HepG2 (cell line): ENCODE data around the gene KNL1. TPM values are rescaled to one million over a fixed set of nuclear protein-coding genes. Genes with fewer than 3 reads are reported as not detected.
A peak's percentile ranks its signal among the peaks of the same experiment; 100 is the strongest.

ENCODE experiments used
- AHR ChIP-seq: IDR thresholded peaks from 2 replicates; pipeline ENCODE4 v1.6.1; 2018; ENCODE audit warnings: missing genetic modification reagents, missing compliant biosample characterization
- ATF7-NPFF ChIP-seq: sonication (generic); formaldehyde crosslinking; IDR thresholded peaks from 2 replicates; pipeline ENCODE4 v1.8.1; 2023; ENCODE audit warnings: mild to moderate bottlenecking, low read depth, missing genetic modification reagents, moderate library complexity
- ESRRA ChIP-seq: sonication (generic); formaldehyde crosslinking; IDR thresholded peaks from 2 replicates; pipeline ENCODE4 v1.5.1; 2020; ENCODE audit warnings: mild to moderate bottlenecking, low read depth, missing genetic modification reagents
- HBP1 ChIP-seq: IDR thresholded peaks from 2 replicates; pipeline ENCODE4 v1.6.1; 2016; ENCODE audit warnings: low read depth, control low read depth
- HIVEP1 ChIP-seq: sonication (generic); formaldehyde crosslinking; IDR thresholded peaks from 2 replicates; pipeline ENCODE4 v1.4.0; 2020; ENCODE audit warnings: mild to moderate bottlenecking, missing genetic modification reagents
- HNF1A ChIP-seq, 2 experiments: sonication (generic) in 1 of 2; formaldehyde crosslinking in 1 of 2; IDR thresholded peaks; 2 replicates each; pipeline versions ENCODE4 v1.4.0 to v1.6.1; 2016 to 2020; ENCODE audit warnings: borderline replicate concordance in 1 of 2, low read depth in 1 of 2, mild to moderate bottlenecking in 1 of 2, missing genetic modification reagents in 1 of 2
- HNRNPLL ChIP-seq: fragments of 200-400 bp; formaldehyde crosslinking; IDR thresholded peaks from 2 replicates; pipeline ENCODE4 v1.6.1; 2017; ENCODE audit warnings: mild to moderate bottlenecking, low read depth, low read length; ENCODE audit not compliant: poor library complexity, severe bottlenecking
- ISL2 ChIP-seq: sonication (generic); formaldehyde crosslinking; IDR thresholded peaks from 2 replicates; pipeline ENCODE4 v1.5.0; 2020; ENCODE audit warnings: missing genetic modification reagents
- KLF9 ChIP-seq: IDR thresholded peaks from 2 replicates; pipeline ENCODE4 v1.6.1; 2016; ENCODE audit warnings: low read depth
- MIXL1 ChIP-seq: IDR thresholded peaks from 2 replicates; pipeline ENCODE4 v1.6.1; 2016
- PRDM4 ChIP-seq: sonication (generic); formaldehyde crosslinking; IDR thresholded peaks from 2 replicates; pipeline ENCODE4 v1.9.0; 2021; ENCODE audit warnings: missing genetic modification reagents, borderline replicate concordance
- REL ChIP-seq: sonication (generic); formaldehyde crosslinking; conservative IDR thresholded peaks from 2 replicates; pipeline ENCODE4 v1.8.0; 2022; ENCODE audit warnings: mild to moderate bottlenecking, missing genetic modification reagents, moderate library complexity
- SP4 ChIP-seq: sonication (generic); formaldehyde crosslinking; IDR thresholded peaks from 2 replicates; pipeline ENCODE4 v1.8.1; 2023; ENCODE audit warnings: mild to moderate bottlenecking, missing genetic modification reagents
- SPEN ChIP-seq: sonication (generic); formaldehyde crosslinking; IDR thresholded peaks from 2 replicates; pipeline ENCODE4 v1.5.1; 2020; ENCODE audit warnings: low read depth, mild to moderate bottlenecking, missing genetic modification reagents
- TARDBP ChIP-seq: sonication (generic); formaldehyde crosslinking; IDR thresholded peaks from 2 replicates; pipeline ENCODE4 v1.8.0; 2022; ENCODE audit warnings: mild to moderate bottlenecking, missing genetic modification reagents
- TGIF2 ChIP-seq: IDR thresholded peaks from 2 replicates; pipeline ENCODE4 v1.6.1; 2016; ENCODE audit warnings: control low read depth, missing compliant biosample characterization
- ZMAT5 ChIP-seq: sonication (generic); formaldehyde crosslinking; IDR thresholded peaks from 2 replicates; pipeline ENCODE4 v1.5.0; 2020; ENCODE audit warnings: mild to moderate bottlenecking, low read depth, missing genetic modification reagents, borderline replicate concordance
- ZNF333 ChIP-seq: sonication (generic); formaldehyde crosslinking; IDR thresholded peaks from 2 replicates; pipeline ENCODE4 v1.4.0; 2020; ENCODE audit warnings: mild to moderate bottlenecking, missing genetic modification reagents, borderline replicate concordance
- ZNF530 ChIP-seq: sonication (generic); formaldehyde crosslinking; IDR thresholded peaks from 2 replicates; pipeline ENCODE4 v1.5.0; 2020; ENCODE audit warnings: low read depth, mild to moderate bottlenecking, missing genetic modification reagents
- ZNF605 ChIP-seq: sonication (generic); formaldehyde crosslinking; IDR thresholded peaks from 2 replicates; pipeline ENCODE4 v1.8.0; 2022; ENCODE audit warnings: mild to moderate bottlenecking, missing genetic modification reagents
- ZSCAN21 ChIP-seq: sonication (generic); formaldehyde crosslinking; IDR thresholded peaks from 2 replicates; pipeline ENCODE4 v1.8.0; 2022; ENCODE audit warnings: mild to moderate bottlenecking, missing genetic modification reagents, moderate library complexity, borderline replicate concordance
- polyA plus RNA-seq, 8 experiments: library from polyadenylated mRNA; depleted of rRNA in 3 of 8; stranded (reverse) in 7 of 8; unstranded in 1 of 8; fragments of >200 nt; fragmentation: Illumina TruSeq in 4 of 8; extraction: Trizol in 4 of 8; gene quantifications; 2 replicates each; pipeline versions ENCODE4 v1.2.1 to v1.2.3, GENCODE V29; 2011 to 2016; ENCODE audit warnings: low read depth in 4 of 8, missing spikeins in 1 of 8, mixed read lengths in 1 of 8; ENCODE audit not compliant: insufficient read depth in 1 of 8
- total RNA-seq, 5 experiments: library from RNA; depleted of rRNA; stranded (reverse); fragments of >200 nt; fragmentation: Illumina TruSeq; extraction: Trizol; gene quantifications; 2 replicates each; pipeline ENCODE4 v1.2.3, GENCODE V29; 2016; ENCODE audit warnings: low read depth in 1 of 5

Gene KNL1
- total and polyA plus RNA-seq, 2 of the 13 experiments (the other 11 are each of a cell fraction or from before 2014, with no cell fraction given): 8.0 to 21.4 TPM

- no peak for TF ChIP-seq HNF1A (IDR thresholded peaks at IDR 0.05; ENCODE audit: low read depth)
- peak; percentile 28; the same call in 1 of the 2 replicates for TF ChIP-seq HNF1A (CRISPR knock-in tag; IDR thresholded peaks at IDR 0.05; ENCODE audit: borderline replicate concordance)
- 0 out of 2 replicates have a peak, but pooled peaks have one; percentile 72 for TF ChIP-seq ZNF530
- TF ChIP-seq SPEN: peak; percentile 68
- TF ChIP-seq ZSCAN21 (CRISPR knock-in tag): 0 out of 2 replicates have a peak, but pooled peaks have one; percentile 20
- no peak for TF ChIP-seq ZMAT5 (CRISPR knock-in tag)
- TF ChIP-seq TARDBP (CRISPR knock-in tag): peak; percentile 53
- TF ChIP-seq ZNF605 (CRISPR knock-in tag): no peak
- TF ChIP-seq ISL2 (CRISPR knock-in tag): 0 out of 2 replicates have a peak, but pooled peaks have one; percentile 22
- peak; percentile 83 for TF ChIP-seq HNRNPLL
- TF ChIP-seq AHR: no peak
- TF ChIP-seq TGIF2 (CRISPR knock-in tag): peak; percentile 40; the same call in 1 of the 2 replicates
- no peak for TF ChIP-seq REL (CRISPR knock-in tag)
- peak; percentile 86 for TF ChIP-seq SP4
- no peak for TF ChIP-seq ATF7-NPFF (CRISPR knock-in tag)
- no peak for TF ChIP-seq ESRRA
- no peak for TF ChIP-seq KLF9 (CRISPR knock-in tag)
- peak; percentile 51; the same call in 1 of the 2 replicates for TF ChIP-seq HBP1 (CRISPR knock-in tag)
- TF ChIP-seq MIXL1 (CRISPR knock-in tag): peak; percentile 30; the same call in 1 of the 2 replicates
- no peak for TF ChIP-seq PRDM4 (CRISPR knock-in tag)
- 0 out of 2 replicates have a peak, but pooled peaks have one; percentile 47 for TF ChIP-seq ZNF333 (CRISPR knock-in tag)
- TF ChIP-seq HIVEP1 (CRISPR knock-in tag): peak; percentile 86; the same call in 1 of the 2 replicates
These were observed 29.3 kb upstream of the KNL1 start, which contains the start of gene CCDC32 (continued) for GRCh38 chr15:40564591-40565332.
